CD4-positive, alpha-beta T cell treated with Interleukin-1 beta for 1 hour (primary cell): ENCODE results near the gene MSN.

ENCODE experiments used
- DNase-seq, 2 donors: peaks; one replicate each; pipeline ENCODE4 v3.0.0-alpha.2; 2020 to 2022

Gene MSN

GRCh38 chrX:65674204-65674893 lies 6.9 kb downstream of the MSN start:
- DNase-seq, result peak in 1 of 2 donors; percentile 37

GRCh38 chrX:65677954-65678469 lies 10.6 kb downstream of the MSN start:
- DNase-seq, result no peak

- DNase-seq, result no peak
These were observed 11.7 kb downstream of the MSN start for GRCh38 chrX:65679071-65679540.

GRCh38 chrX:65681810-65682209 lies 14.4 kb downstream of the MSN start:
- no peak for DNase-seq

- DNase-seq, result no peak
These were observed 17.7 kb downstream of the MSN start for GRCh38 chrX:65685112-65685511.

GRCh38 chrX:65686236-65686635 lies 18.8 kb downstream of the MSN start:
- no peak for DNase-seq

GRCh38 chrX:65687367-65687766 lies 19.9 kb downstream of the MSN start:
- no peak for DNase-seq

- DNase-seq, result no peak
These were observed 21.0 kb downstream of the MSN start for GRCh38 chrX:65688403-65688871.

GRCh38 chrX:65689377-65689776 lies 21.9 kb downstream of the MSN start:
- DNase-seq, result no peak

GRCh38 chrX:65690057-65690855 lies 22.8 kb downstream of the MSN start:
- no peak for DNase-seq

GRCh38 chrX:65695849-65696449 lies 28.5 kb downstream of the MSN start:
- DNase-seq, result no peak

GRCh38 chrX:65696613-65697012 lies 29.2 kb downstream of the MSN start:
- DNase-seq, result no peak

GRCh38 chrX:65697211-65697641 lies 29.8 kb downstream of the MSN start:
- no peak for DNase-seq

- peak; percentile 66 to 76 for DNase-seq
These were observed 30.7 kb downstream of the MSN start for GRCh38 chrX:65697915-65698796.

GRCh38 chrX:65702956-65703355 lies 35.5 kb downstream of the MSN start:
- DNase-seq, result no peak

GRCh38 chrX:65705439-65705838 lies 38.0 kb downstream of the MSN start:
- DNase-seq, result no peak

GRCh38 chrX:65706041-65706828 lies 38.8 kb downstream of the MSN start:
- DNase-seq, result peak; percentile 33 to 46

GRCh38 chrX:65707151-65707550 lies 39.7 kb downstream of the MSN start:
- no peak for DNase-seq

GRCh38 chrX:65712005-65712806 lies 44.8 kb downstream of the MSN start:
- no peak for DNase-seq

- DNase-seq, result no peak
These were observed 51.1 kb downstream of the MSN start for GRCh38 chrX:65718538-65718937.
